ENCODE results near the gene RAD51B. TPM values are rescaled to one million over a fixed set of nuclear protein-coding genes. Genes with fewer than 3 reads are reported as not detected.

Gene RAD51B
- total RNA-seq, 1 experiment from 2014 or later = 10.8 TPM

GRCh38 chr14:68694516-68695235 is 875.1 kb downstream of the RAD51B start:
- Histone ChIP-seq H3K27ac (ENCODE audit: low read length) (peak overlapping the region; percentile 90), H3K4me2 (ENCODE audit: low read length) (peak overlapping the region; percentile 43), H3K79me2 (ENCODE audit: low read length) (no peaks in the 10 kb centered on the region), H3K4me3 (ENCODE audit: low read length) (no peak overlapping the region), H3K9ac (ENCODE audit: low read length) (peak overlapping the region; percentile 52), H2AFZ (ENCODE audit: low read length) (0 out of 2 replicates have a peak overlapping the region, but pooled peaks have one; percentile 12), H3K4me1 (ENCODE audit: insufficient read depth, low read length) (peaks cover 28% of the 10 kb centered on the region), H3K9me3 (ENCODE audit: low read length) (no peaks in the 10 kb centered on the region), H4K20me1 (ENCODE audit: low read length) (no peaks in the 10 kb centered on the region), H3K36me3 (ENCODE audit: low read depth, low read length) (no peaks in the 10 kb centered on the region), H3K27me3 (ENCODE audit: low read length) (no peaks in the 10 kb centered on the region), H3K9me2 (replicated peaks; ENCODE audit: low read length) (no peaks in the 10 kb centered on the region), H3F3A (ENCODE audit: low read length, unreplicated experiment) (peaks cover 6% of the 10 kb centered on the region)
- DNase-seq (peak; percentile 24), ATAC-seq (peak; percentile 31)
- BruUV-seq (replicated peaks) = TSS peak; percentile 98
- intact Hi-C loops (cut with micrococcal nuclease) = loop anchor here (1.0 to 5.0 kb wide), 6 partner anchors 86 to 387 kb away; no protein-coding TSS in a partner anchor
- POLR2A ChIA-PET (ENCODE audit: unreplicated experiment) = interaction anchor here (0.6 to 1.2 kb wide), 3 partner anchors 12 to 94 kb away, joined by 3 to 4 read pairs (median 3); no protein-coding TSS in a partner anchor
- TF ChIP-seq EZH2phosphoT487 (IDR thresholded peaks at IDR 0.05; ENCODE audit: borderline replicate concordance, low read length) (no peak), CTCF (conservative IDR thresholded peaks at IDR 0.05; ENCODE audit: low read depth, low read length) (no peak)
- CTCF ChIA-PET = no interaction called here

- Histone ChIP-seq H3K9me2 (replicated peaks; ENCODE audit: low read length) (no peaks in the 10 kb centered on the region), H3K9me3 (ENCODE audit: low read length) (no peaks in the 10 kb centered on the region), H3K36me3 (ENCODE audit: low read depth, low read length) (no peaks in the 10 kb centered on the region), H2AFZ (ENCODE audit: low read length) (no peak overlapping the region), H3K27me3 (ENCODE audit: low read length) (no peaks in the 10 kb centered on the region), H3K4me1 (ENCODE audit: insufficient read depth, low read length) (peaks cover 28% of the 10 kb centered on the region), H3K79me2 (ENCODE audit: low read length) (no peaks in the 10 kb centered on the region), H3F3A (ENCODE audit: low read length, unreplicated experiment) (peaks cover 6% of the 10 kb centered on the region), H3K4me2 (ENCODE audit: low read length) (peak overlapping the region; percentile 43), H3K4me3 (ENCODE audit: low read length) (no peak overlapping the region), H4K20me1 (ENCODE audit: low read length) (no peaks in the 10 kb centered on the region), H3K27ac (ENCODE audit: low read length) (peak overlapping the region; percentile 90), H3K9ac (ENCODE audit: low read length) (peak overlapping the region; percentile 52)
- ChIA-PET POLR2A (ENCODE audit: unreplicated experiment) (interaction anchor here (0.6 to 1.2 kb wide), 3 partner anchors 12 to 96 kb away, joined by 3 to 7 read pairs (median 4); no protein-coding TSS in a partner anchor), CTCF (interaction anchor here (0.6 kb wide), 1 partner anchor 13 kb away, joined by 4 read pairs; no protein-coding TSS in a partner anchor)
- intact Hi-C loops (cut with micrococcal nuclease) = loop anchor here (1.0 to 5.0 kb wide), 6 partner anchors 85 to 388 kb away; no protein-coding TSS in a partner anchor
- DNase-seq (peak; percentile 99), ATAC-seq (peak; percentile 95)
- no TSS peak for BruUV-seq (replicated peaks)
- TF ChIP-seq CTCF (conservative IDR thresholded peaks at IDR 0.05; ENCODE audit: low read depth, low read length) (no peak), EZH2 (IDR thresholded peaks at IDR 0.05; ENCODE audit: low read length, unreplicated experiment) (no peak), EZH2phosphoT487 (IDR thresholded peaks at IDR 0.05; ENCODE audit: borderline replicate concordance, low read length) (no peak)
Measured at GRCh38 chr14:68695326-68695768, 875.8 kb downstream of the RAD51B start.

Data from PC-3 (cell line).